ENCODE data around the gene MUC2. TPM values are rescaled to one million over a fixed set of nuclear protein-coding genes. Genes with fewer than 3 reads are reported as not detected.

The MUC2 gene
- total and polyA plus RNA-seq, 2 donors (not counting 1 experiment from before 2014, with no cell fraction given) = not detected

- ATAC-seq (ENCODE audit: low read depth) = no peak
- intact Hi-C loops (cut with micrococcal nuclease) = no loop called here
- Histone ChIP-seq H3K4me3 (ENCODE audit: control extremely low read depth in 1 of 5, extremely low read depth in 1 of 5, insufficient read depth in 1 of 5, low read depth in 2 of 5, low read length in 4 of 5) (no peak overlapping the region), H3K4me1 (ENCODE audit: control insufficient read depth in 2 of 2, insufficient read depth in 2 of 2, low read length in 2 of 2) (no peaks in the 10 kb centered on the region), H3K36me3 (replicated peaks in 1 of 2; ENCODE audit: control extremely low read depth in 1 of 2, control insufficient read depth in 1 of 2, extremely low read depth in 1 of 2, insufficient read depth in 2 of 2, low read length in 1 of 2) (no peaks in the 10 kb centered on the region), H4K20me1 (ENCODE audit: control insufficient read depth, insufficient read depth, low read length, poor library complexity, severe bottlenecking) (no peaks in the 10 kb centered on the region), H3K9me3 (ENCODE audit: control extremely low read depth in 1 of 3, control insufficient read depth in 2 of 3, insufficient read depth in 1 of 3, low read length in 2 of 3) (peaks cover 0 to 14% (median 0%) of the 10 kb centered on the region in 3 donors), H3K9ac (ENCODE audit: low read length) (no peak overlapping the region), H3K27ac (ENCODE audit: low read length in 2 of 2) (no peak overlapping the region), H3K27me3 (replicated peaks in 1 of 4; ENCODE audit: control extremely low read depth in 1 of 4, control insufficient read depth in 3 of 4, insufficient read depth in 4 of 4, low read length in 3 of 4) (no peaks in the 10 kb centered on the region), H2AFZ (ENCODE audit: insufficient read depth, low read depth, low read length, poor library complexity, severe bottlenecking) (no peak overlapping the region), H3K4me2 (replicated peaks; ENCODE audit: low read depth, low read length, poor library complexity, severe bottlenecking) (no peak overlapping the region), H3K79me2 (ENCODE audit: control insufficient read depth, insufficient read depth, low read length) (no peaks in the 10 kb centered on the region)
- Mint-ChIP-seq H3K4me1 (no peaks in the 10 kb centered on the region), H3K27ac (no peak overlapping the region), H3K9me3 (ENCODE audit: insufficient read depth) (no peaks in the 10 kb centered on the region), H3K27me3 (no peaks in the 10 kb centered on the region), H3K4me3 (no peak overlapping the region)
- POLR2A ChIA-PET = no interaction called here
- CTCF ChIA-PET = interaction anchor here (0.6 kb wide), 1 partner anchor 35 kb away, joined by 4 read pairs; no protein-coding TSS in a partner anchor
- TF ChIP-seq CTCF (IDR thresholded peaks at IDR 0.05) = no peak
- TF ChIP-seq EZH2 (IDR thresholded peaks at IDR 0.05; ENCODE audit: borderline replicate concordance, insufficient read depth, low read depth, low read length, poor library complexity, severe bottlenecking) = no peak
- DNase-seq = no peak
- WGBS (ENCODE audit: insufficient coverage) = 95% methylated on average over 4 of the region's 7 CpGs
Observed at GRCh38 chr11:1092919-1093318, 18.2 kb downstream of the MUC2 start.

GRCh38 chr11:1099519-1100355 is 25.1 kb downstream of the MUC2 start:
- ChIA-PET CTCF (no interaction called here), POLR2A (no interaction called here)
- Histone ChIP-seq H3K27ac (ENCODE audit: low read length in 2 of 2) (no peak overlapping the region), H3K9ac (ENCODE audit: low read length) (no peak overlapping the region), H3K4me2 (replicated peaks; ENCODE audit: low read depth, low read length, poor library complexity, severe bottlenecking) (no peak overlapping the region), H3K27me3 (replicated peaks in 1 of 4; ENCODE audit: control extremely low read depth in 1 of 4, control insufficient read depth in 3 of 4, insufficient read depth in 4 of 4, low read length in 3 of 4) (no peaks in the 10 kb centered on the region), H3K79me2 (ENCODE audit: control insufficient read depth, insufficient read depth, low read length) (no peaks in the 10 kb centered on the region), H2AFZ (ENCODE audit: insufficient read depth, low read depth, low read length, poor library complexity, severe bottlenecking) (no peak overlapping the region), H3K4me1 (ENCODE audit: control insufficient read depth in 2 of 2, insufficient read depth in 2 of 2, low read length in 2 of 2) (no peaks in the 10 kb centered on the region), H3K4me3 (ENCODE audit: control extremely low read depth in 1 of 5, extremely low read depth in 1 of 5, insufficient read depth in 1 of 5, low read depth in 2 of 5, low read length in 4 of 5) (no peak overlapping the region), H4K20me1 (ENCODE audit: control insufficient read depth, insufficient read depth, low read length, poor library complexity, severe bottlenecking) (no peaks in the 10 kb centered on the region), H3K9me3 (ENCODE audit: control extremely low read depth in 1 of 3, control insufficient read depth in 2 of 3, insufficient read depth in 1 of 3, low read length in 2 of 3) (peaks cover 0 to 20% (median 0%) of the 10 kb centered on the region in 3 donors), H3K36me3 (replicated peaks in 1 of 2; ENCODE audit: control extremely low read depth in 1 of 2, control insufficient read depth in 1 of 2, extremely low read depth in 1 of 2, insufficient read depth in 2 of 2, low read length in 1 of 2) (no peaks in the 10 kb centered on the region)
- DNase-seq = no peak
- no peaks in the 10 kb centered on the region for H3K9me3 Mint-ChIP-seq (ENCODE audit: insufficient read depth)
- H3K27ac Mint-ChIP-seq = no peak overlapping the region
- no peak overlapping the region for H3K4me3 Mint-ChIP-seq
- intact Hi-C loops (cut with micrococcal nuclease) = no loop called here
- H3K4me1 Mint-ChIP-seq = no peaks in the 10 kb centered on the region
- no peak for ATAC-seq (ENCODE audit: low read depth)
- no peak for TF ChIP-seq EZH2 (IDR thresholded peaks at IDR 0.05; ENCODE audit: borderline replicate concordance, insufficient read depth, low read depth, low read length, poor library complexity, severe bottlenecking)
- no peak for TF ChIP-seq CTCF (IDR thresholded peaks at IDR 0.05)
- WGBS (ENCODE audit: insufficient coverage) = 94% methylated on average over 32 of the region's 32 CpGs
- no peaks in the 10 kb centered on the region for H3K27me3 Mint-ChIP-seq
